ENCODE data around the gene OR56A1. TPM values are rescaled to one million over a fixed set of nuclear protein-coding genes. Genes with fewer than 3 reads are reported as not detected.

Gene OR56A1
- total RNA-seq, 4 donors from 2014 or later: 0.07 to 0.12 TPM; not detected in 2

GRCh38 chr11:5973530-5973929 lies 57.0 kb downstream of the OR56A1 start:
- TF ChIP-seq POLR2A (IDR thresholded peaks at IDR 0.05) (no peak), CTCF (IDR thresholded peaks at IDR 0.05) (no peak)
- DNase-seq: no peak
- Histone ChIP-seq H3K36me3 (no peaks in the 10 kb centered on the region), H3K9me3 (no peaks in the 10 kb centered on the region), H3K27ac (no peak overlapping the region), H3K4me1 (no peaks in the 10 kb centered on the region), H3K27me3 (no peaks in the 10 kb centered on the region), H3K4me3 (no peak overlapping the region)
- intact Hi-C loops (cut with DNase I; ENCODE audit: low total_unique reads): no loop called here

Small RNA genes lying within 50 kb of the gene (small RNA-seq; reads per million reads assigned to genes)
- not detected for gene RNA5SP329

Other genes with a start within 250 kb of the OR56A1 start
- under 1 TPM in 1 of 4 donors, not detected in 3; 0.14 TPM for gene OR52N5, start 247.4 kb downstream of the OR56A1 start, total RNA-seq
- under 1 TPM in 1 of 4 donors, not detected in 3; 0.07 TPM for gene OR52N1, start 239.5 kb downstream of the OR56A1 start, total RNA-seq
- not detected for gene OR52N2, start 221.8 kb downstream of the OR56A1 start, total RNA-seq
- gene OR52E6, start 188.9 kb downstream of the OR56A1 start, total RNA-seq: not detected
- not detected for gene OR52E8, start 173.1 kb downstream of the OR56A1 start, total RNA-seq
- gene OR52E4, start 150.1 kb downstream of the OR56A1 start, total RNA-seq: not detected
- not detected for gene OR52E5, start 137.6 kb downstream of the OR56A1 start, total RNA-seq
- gene OR56A3, start 88.5 kb downstream of the OR56A1 start, total RNA-seq: not detected
- not detected for gene OR56A5, start 62.3 kb downstream of the OR56A1 start, total RNA-seq
- not detected for gene OR52L1, start 43.8 kb downstream of the OR56A1 start, total RNA-seq
- not detected for gene OR56A4, start 23.8 kb downstream of the OR56A1 start, total RNA-seq
- not detected for gene OR56B4, start 76.9 kb upstream of the OR56A1 start, total RNA-seq
- gene OR52B2, start 139.6 kb upstream of the OR56A1 start, total RNA-seq: not detected
- not detected for gene OR52W1, start 168.5 kb upstream of the OR56A1 start, total RNA-seq
- gene C11orf42, start 174.8 kb upstream of the OR56A1 start, total RNA-seq: not detected
- gene FHIP1B, start 203.9 kb upstream of the OR56A1 start, total RNA-seq: 10 to 100 TPM; 15.4 to 39.8 (median 30.7) TPM
- gene CNGA4, start 208.3 kb upstream of the OR56A1 start, total RNA-seq: under 1 TPM in 3 of 4 donors, not detected in 1; 0.26 to 0.90 (median 0.30) TPM
- not detected for gene CCKBR, start 229.1 kb upstream of the OR56A1 start, total RNA-seq